Neural progenitor cell (in vitro differentiated cells): ENCODE data around the gene LUC7L3. TPM values are rescaled to one million over a fixed set of nuclear protein-coding genes. Genes with fewer than 3 reads are reported as not detected.

Source experiments
- DNase-seq: peaks from one replicate; pipeline ENCODE4 v3.0.0-alpha.2; 2016; ENCODE audit warnings: low spot score
- H2AFZ ChIP-seq: fragments of 200-600 bp; sonication (generic); replicated peaks from 2 replicates; pipeline ENCODE4 v1.6.1; 2016; ENCODE audit warnings: antibody characterized with exemption
- H3F3A ChIP-seq: fragments of 200-600 bp; sonication (generic); 2 replicates; pipeline ENCODE4 v1.6.1; 2016; ENCODE audit warnings: antibody characterized with exemption, low read depth
- H3K27ac ChIP-seq: fragments of 200-600 bp; sonication (generic); 2 replicates; pipeline ENCODE4 v1.5.1; 2016; ENCODE audit warnings: mild to moderate bottlenecking
- H3K27me3 ChIP-seq: fragments of 200-600 bp; sonication (generic); 2 replicates; pipeline ENCODE4 v1.6.1; 2016; ENCODE audit warnings: mild to moderate bottlenecking, moderate library complexity
- H3K36me3 ChIP-seq: fragments of 200-600 bp; sonication (generic); 2 replicates; pipeline ENCODE4 v1.5.1; 2016
- H3K4me1 ChIP-seq: fragments of 200-600 bp; sonication (generic); 2 replicates; pipeline ENCODE4 v1.6.1; 2016; ENCODE audit warnings: mixed run types
- H3K4me2 ChIP-seq: fragments of 200-600 bp; sonication (generic); 2 replicates; pipeline ENCODE4 v1.6.1; 2016
- H3K4me3 ChIP-seq: fragments of 200-600 bp; sonication (generic); 2 replicates; pipeline ENCODE4 v1.5.1; 2016
- H3K79me2 ChIP-seq: fragments of 200-600 bp; sonication (generic); 2 replicates; pipeline ENCODE4 v1.6.1; 2016; ENCODE audit warnings: low read depth
- H3K9ac ChIP-seq: fragments of 200-600 bp; sonication (generic); 2 replicates; pipeline ENCODE4 v1.6.1; 2016
- H3K9me3 ChIP-seq: fragments of 200-600 bp; sonication (generic); 2 replicates; pipeline ENCODE4 v1.5.1; 2016; ENCODE audit warnings: low read depth
- H4K20me1 ChIP-seq: fragments of 200-600 bp; sonication (generic); 2 replicates; pipeline ENCODE4 v1.6.1; 2016; ENCODE audit warnings: low read depth
- H3K27ac Mint-ChIP-seq: 3 replicates; pipeline ENCODE4 v1.8.0; 2021; ENCODE audit warnings: mixed read lengths
- H3K27me3 Mint-ChIP-seq: 2 replicates; pipeline ENCODE4 v1.8.0; 2022; ENCODE audit warnings: low read depth, mild to moderate bottlenecking, inconsistent platforms, moderate library complexity, mixed read lengths; ENCODE audit not compliant: insufficient read depth
- H3K36me3 Mint-ChIP-seq: 3 replicates; pipeline ENCODE4 v1.8.0; 2021; ENCODE audit warnings: mixed read lengths
- H3K4me1 Mint-ChIP-seq: 3 replicates; pipeline ENCODE4 v1.8.0; 2021; ENCODE audit warnings: mixed read lengths
- H3K4me3 Mint-ChIP-seq: 3 replicates; pipeline ENCODE4 v1.8.0; 2021; ENCODE audit warnings: mild to moderate bottlenecking, moderate library complexity, mixed read lengths
- H3K9me3 Mint-ChIP-seq: 3 replicates; pipeline ENCODE4 v1.8.0; 2020; ENCODE audit warnings: mixed read lengths
- EZH2 ChIP-seq: fragments of 200-600 bp; sonication (generic); IDR thresholded peaks from 2 replicates; pipeline ENCODE4 v1.6.1; 2017; ENCODE audit warnings: antibody characterized with exemption, mild to moderate bottlenecking, moderate library complexity
- EZH2phosphoT487 ChIP-seq: fragments of 200-600 bp; sonication (generic); IDR thresholded peaks from 2 replicates; pipeline ENCODE4 v1.6.1; 2017; ENCODE audit warnings: antibody characterized with exemption
- total RNA-seq: library from RNA; depleted of rRNA; stranded (reverse); fragments of >200 nt; gene quantifications from 2 replicates; pipeline ENCODE4 v1.2.3, GENCODE V29; 2015; ENCODE audit warnings: low replicate concordance
- TF ChIP-seq, protein P1 (sequence below): fragments of 200-600 bp; sonication (generic); IDR thresholded peaks from 2 replicates; pipeline ENCODE4 v1.5.1; 2017; ENCODE audit warnings: antibody characterized with exemption, mild to moderate bottlenecking

The LUC7L3 gene
- total RNA-seq, 1 donor from 2014 or later = 374 TPM

DNA sequence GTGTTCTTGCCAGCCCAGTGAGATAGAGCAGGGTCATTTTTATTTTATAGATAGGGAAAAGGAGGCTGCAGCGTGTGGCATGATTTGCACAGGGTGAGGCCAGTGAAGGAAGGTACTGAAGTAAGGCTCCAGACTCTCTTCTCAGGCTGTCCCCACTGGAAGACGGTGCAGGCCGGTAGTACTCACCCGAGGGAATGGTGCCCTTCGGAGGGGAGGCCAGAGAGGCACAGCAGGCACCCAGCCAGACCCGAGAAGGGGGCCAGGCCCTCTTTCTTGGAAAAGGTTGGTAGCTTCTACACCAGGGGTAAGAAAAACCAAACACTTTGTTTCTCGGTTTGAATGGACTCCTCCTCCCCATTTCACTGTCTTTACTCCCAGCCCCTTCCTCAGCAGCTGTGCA, 47.6 kb downstream of the LUC7L3 start:
- no peak overlapping the region for H3K4me3 ChIP-seq
- H3K27me3 ChIP-seq = no peaks in the 10 kb centered on the region
- H3K36me3 ChIP-seq = no peaks in the 10 kb centered on the region
- no peak for DNase-seq
- Mint-ChIP-seq H3K27ac (no peak overlapping the region), H3K4me1 (peaks cover 43% of the 10 kb centered on the region), H3K36me3 (no peaks in the 10 kb centered on the region), H3K9me3 (no peaks in the 10 kb centered on the region), H3K4me3 (no peak overlapping the region), H3K27me3 (peaks cover 11% of the 10 kb centered on the region)
- H3K4me1 ChIP-seq = no peaks in the 10 kb centered on the region
- no peak overlapping the region for H2AFZ ChIP-seq
- no peak overlapping the region for H3K9ac ChIP-seq
- H3K9me3 ChIP-seq = no peaks in the 10 kb centered on the region
- H3K4me2 ChIP-seq = no peak overlapping the region
- no peaks in the 10 kb centered on the region for H4K20me1 ChIP-seq
- TF ChIP-seq, protein P1, sequence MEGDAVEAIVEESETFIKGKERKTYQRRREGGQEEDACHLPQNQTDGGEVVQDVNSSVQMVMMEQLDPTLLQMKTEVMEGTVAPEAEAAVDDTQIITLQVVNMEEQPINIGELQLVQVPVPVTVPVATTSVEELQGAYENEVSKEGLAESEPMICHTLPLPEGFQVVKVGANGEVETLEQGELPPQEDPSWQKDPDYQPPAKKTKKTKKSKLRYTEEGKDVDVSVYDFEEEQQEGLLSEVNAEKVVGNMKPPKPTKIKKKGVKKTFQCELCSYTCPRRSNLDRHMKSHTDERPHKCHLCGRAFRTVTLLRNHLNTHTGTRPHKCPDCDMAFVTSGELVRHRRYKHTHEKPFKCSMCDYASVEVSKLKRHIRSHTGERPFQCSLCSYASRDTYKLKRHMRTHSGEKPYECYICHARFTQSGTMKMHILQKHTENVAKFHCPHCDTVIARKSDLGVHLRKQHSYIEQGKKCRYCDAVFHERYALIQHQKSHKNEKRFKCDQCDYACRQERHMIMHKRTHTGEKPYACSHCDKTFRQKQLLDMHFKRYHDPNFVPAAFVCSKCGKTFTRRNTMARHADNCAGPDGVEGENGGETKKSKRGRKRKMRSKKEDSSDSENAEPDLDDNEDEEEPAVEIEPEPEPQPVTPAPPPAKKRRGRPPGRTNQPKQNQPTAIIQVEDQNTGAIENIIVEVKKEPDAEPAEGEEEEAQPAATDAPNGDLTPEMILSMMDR = no peak
- TF ChIP-seq EZH2 = no peak
- no peak for TF ChIP-seq EZH2phosphoT487
- peaks cover 2% of the 10 kb centered on the region for H3F3A ChIP-seq
- H3K79me2 ChIP-seq = no peaks in the 10 kb centered on the region
- no peak overlapping the region for H3K27ac ChIP-seq

DNA sequence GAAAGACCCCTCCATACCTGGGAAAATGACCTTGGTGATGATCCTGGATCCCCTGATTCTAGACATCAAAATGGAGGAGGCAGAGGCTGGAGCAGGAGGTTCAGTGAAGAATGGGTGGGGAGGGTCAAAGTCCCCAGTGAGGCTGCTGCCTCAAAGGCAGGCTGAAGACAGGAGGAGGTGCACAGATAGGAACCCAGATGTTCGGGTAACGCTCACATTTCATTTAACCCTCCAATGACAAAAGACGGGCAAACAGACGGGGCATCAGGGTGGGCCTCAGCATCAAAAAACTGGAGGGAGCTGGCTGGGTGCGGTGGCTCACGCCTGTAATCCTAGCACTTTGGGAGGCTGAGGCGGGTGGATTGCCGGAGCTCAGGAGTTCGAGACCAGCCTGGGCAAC, 48.0 kb downstream of the LUC7L3 start, which contains the start of gene ANKRD40CL:
Gene ANKRD40CL, minus strand, starts transcription at position 73 of the 400 bp plus-strand sequence. CDS start 605 bp downstream, outside the sequence.
- H3F3A ChIP-seq = no peaks in the 10 kb centered on the region
- H3K27me3 ChIP-seq = no peaks in the 10 kb centered on the region
- H3K27me3 Mint-ChIP-seq = peaks cover 11% of the 10 kb centered on the region
- H3K79me2 ChIP-seq = no peaks in the 10 kb centered on the region
- no peak for DNase-seq
- no peaks in the 10 kb centered on the region for H3K9me3 ChIP-seq
- H3K9me3 Mint-ChIP-seq = no peaks in the 10 kb centered on the region
- H3K27ac ChIP-seq = no peak within 1 kb of the TSS
- H3K4me3 Mint-ChIP-seq = no peak within 1 kb of the TSS
- no peak within 1 kb of the TSS for H3K4me2 ChIP-seq
- H2AFZ ChIP-seq = no peak within 1 kb of the TSS
- no peak within 1 kb of the TSS for H3K9ac ChIP-seq
- TF ChIP-seq, protein P1 = no peak
- TF ChIP-seq EZH2 (no peak), EZH2phosphoT487 (no peak)
- H3K27ac Mint-ChIP-seq = peak within 1 kb of the TSS; percentile 81
- peaks cover 46% of the 10 kb centered on the region for H3K4me1 Mint-ChIP-seq
- no peaks in the 10 kb centered on the region for H3K36me3 ChIP-seq
- no peaks in the 10 kb centered on the region for H3K4me1 ChIP-seq
- no peaks in the 10 kb centered on the region for H4K20me1 ChIP-seq
- no peaks in the 10 kb centered on the region for H3K36me3 Mint-ChIP-seq
- no peak within 1 kb of the TSS for H3K4me3 ChIP-seq

DNA sequence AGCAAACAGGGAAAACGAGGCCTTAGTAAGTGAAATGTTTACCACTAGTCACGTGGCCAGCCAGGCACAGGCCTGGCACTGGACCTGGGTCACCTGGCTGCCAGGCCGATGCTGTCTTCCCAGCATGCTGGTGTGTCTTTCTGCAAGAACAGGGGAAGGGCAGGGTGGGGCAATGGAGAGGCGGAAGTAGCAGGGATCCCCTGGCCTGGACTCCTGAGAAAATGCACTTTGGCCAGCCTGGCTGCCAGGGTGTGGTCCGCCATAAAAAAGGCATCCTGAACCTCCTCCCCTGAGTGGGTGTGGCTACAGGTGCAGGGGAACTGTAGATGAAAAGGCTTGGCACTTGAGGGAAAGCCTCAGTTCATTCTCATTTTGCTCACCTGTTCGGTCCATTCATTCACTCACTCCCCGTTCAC, 49.0 kb downstream of the LUC7L3 start:
- Histone ChIP-seq H3F3A (no peaks in the 10 kb centered on the region), H3K9me3 (no peaks in the 10 kb centered on the region), H2AFZ (no peak overlapping the region), H3K4me2 (no peak overlapping the region), H3K9ac (no peak overlapping the region), H3K27me3 (no peaks in the 10 kb centered on the region), H3K4me3 (no peak overlapping the region), H3K27ac (no peak overlapping the region), H4K20me1 (no peaks in the 10 kb centered on the region), H3K4me1 (no peaks in the 10 kb centered on the region), H3K36me3 (no peaks in the 10 kb centered on the region), H3K79me2 (no peaks in the 10 kb centered on the region)
- no peak for DNase-seq
- Mint-ChIP-seq H3K27ac (no peak overlapping the region), H3K9me3 (no peaks in the 10 kb centered on the region), H3K36me3 (no peaks in the 10 kb centered on the region), H3K4me1 (peaks cover 39% of the 10 kb centered on the region), H3K4me3 (no peak overlapping the region), H3K27me3 (peaks cover 11% of the 10 kb centered on the region)
- no peak for TF ChIP-seq EZH2phosphoT487

DNA sequence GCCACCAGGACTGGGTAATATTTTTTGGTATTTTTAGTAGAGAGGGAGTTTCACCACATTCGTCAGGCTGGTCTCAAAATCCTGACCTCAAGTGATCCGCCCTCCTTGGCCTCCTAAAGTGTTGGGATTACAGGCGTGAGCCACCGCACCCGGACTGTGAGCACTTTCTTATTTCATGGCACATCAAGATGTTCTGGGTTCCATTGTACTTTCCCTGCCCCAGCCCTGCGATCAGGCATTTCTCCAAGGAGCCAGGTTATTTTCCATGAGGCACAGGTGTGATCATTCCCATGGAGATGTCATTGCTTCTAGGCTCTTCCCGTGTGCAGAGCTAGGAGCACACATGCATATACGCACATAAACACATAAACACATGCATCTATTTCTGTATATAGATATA, 50.5 kb downstream of the LUC7L3 start:
- Histone ChIP-seq H3K4me3 (no peak overlapping the region), H3K4me2 (no peak overlapping the region), H2AFZ (no peak overlapping the region), H3K9ac (no peak overlapping the region), H3K79me2 (no peaks in the 10 kb centered on the region), H3K27me3 (no peaks in the 10 kb centered on the region), H3F3A (no peaks in the 10 kb centered on the region), H3K9me3 (no peaks in the 10 kb centered on the region), H3K27ac (no peak overlapping the region), H4K20me1 (no peaks in the 10 kb centered on the region), H3K4me1 (no peaks in the 10 kb centered on the region), H3K36me3 (no peaks in the 10 kb centered on the region)
- Mint-ChIP-seq H3K9me3 (no peaks in the 10 kb centered on the region), H3K27me3 (peaks cover 11% of the 10 kb centered on the region), H3K27ac (peak overlapping the region; percentile 12), H3K4me3 (no peak overlapping the region), H3K4me1 (peaks cover 25% of the 10 kb centered on the region), H3K36me3 (no peaks in the 10 kb centered on the region)
- TF ChIP-seq, protein P1 = no peak
- no peak for DNase-seq
